Loucy (cell line): ENCODE data around the gene VILL.

Experiments used
- H2AFZ ChIP-seq: fragments of 200-600 bp; sonication (generic); 2 replicates; pipeline ENCODE4 v1.6.0; 2016; ENCODE audit warnings: antibody characterized with exemption, mild to moderate bottlenecking, low read length, moderate library complexity
- H3F3A ChIP-seq: fragments of 200-600 bp; 2 replicates; pipeline ENCODE4 v1.6.0; 2016; ENCODE audit warnings: antibody characterized with exemption, low read depth, mild to moderate bottlenecking
- H3K27me3 ChIP-seq: fragments of 200-600 bp; sonication (generic); 2 replicates; pipeline ENCODE4 v1.6.1; 2014; ENCODE audit warnings: low read length, mild to moderate bottlenecking; ENCODE audit not compliant: insufficient read depth, poor library complexity, severe bottlenecking
- H3K36me3 ChIP-seq: fragments of 200-600 bp; sonication (generic); 2 replicates; pipeline ENCODE4 v1.6.1; 2016; ENCODE audit warnings: low read length; ENCODE audit not compliant: insufficient read depth
- H3K4me1 ChIP-seq: fragments of 200-600 bp; sonication (generic); 2 replicates; pipeline ENCODE4 v1.5.1; 2014; ENCODE audit warnings: low read length, mild to moderate bottlenecking; ENCODE audit not compliant: insufficient read depth, poor library complexity, severe bottlenecking
- H3K4me2 ChIP-seq: fragments of 200-600 bp; sonication (generic); 2 replicates; pipeline ENCODE4 v1.6.0; 2014; ENCODE audit warnings: antibody characterized with exemption, low read length, low read depth, mild to moderate bottlenecking; ENCODE audit not compliant: poor library complexity, severe bottlenecking
- H3K4me3 ChIP-seq: fragments of 200-600 bp; sonication (generic); 2 replicates; pipeline ENCODE4 v1.5.1; 2014; ENCODE audit warnings: low read length, mild to moderate bottlenecking, mixed read lengths; ENCODE audit not compliant: poor library complexity, severe bottlenecking
- H3K79me2 ChIP-seq: fragments of 200-600 bp; sonication (generic); 2 replicates; pipeline ENCODE4 v1.6.1; 2014; ENCODE audit warnings: low read length; ENCODE audit not compliant: insufficient read depth
- H3K9ac ChIP-seq: fragments of 200-600 bp; sonication (generic); 2 replicates; pipeline ENCODE4 v1.6.0; 2014; ENCODE audit warnings: mild to moderate bottlenecking, low read depth, low read length, moderate library complexity; ENCODE audit not compliant: poor library complexity, severe bottlenecking
- H3K9me2 ChIP-seq: fragments of 200-600 bp; sonication (generic); replicated peaks from 2 replicates; pipeline ENCODE4 v1.6.1; 2016; ENCODE audit warnings: low read depth, low read length, mixed read lengths
- H3K9me3 ChIP-seq: fragments of 200-600 bp; sonication (generic); 2 replicates; pipeline ENCODE4 v1.6.1; 2014; ENCODE audit warnings: mild to moderate bottlenecking, antibody characterized with exemption, low read length, low read depth; ENCODE audit not compliant: insufficient read depth
- H4K20me1 ChIP-seq: fragments of 200-600 bp; sonication (generic); 2 replicates; pipeline ENCODE4 v1.6.0; 2014; ENCODE audit warnings: antibody characterized with exemption, low read length, mild to moderate bottlenecking; ENCODE audit not compliant: insufficient read depth, poor library complexity, severe bottlenecking
- EZH2phosphoT487 ChIP-seq: fragments of 200-600 bp; IDR thresholded peaks from 2 replicates; pipeline ENCODE4 v1.6.1; 2018; ENCODE audit warnings: antibody characterized with exemption, mild to moderate bottlenecking, moderate library complexity, borderline replicate concordance
- TF ChIP-seq, protein P1 (sequence below): fragments of 200-600 bp; sonication (generic); conservative IDR thresholded peaks from 2 replicates; pipeline ENCODE4 v1.5.1; 2014; ENCODE audit warnings: mild to moderate bottlenecking, antibody characterized with exemption, low read length

VILL gene

GRCh38 chr3:38019658-38020341 lies 29.2 kb downstream of the VILL start:
- Histone ChIP-seq H3K79me2 (no peaks in the 10 kb centered on the region), H3K4me3 (no peak overlapping the region), H2AFZ (no peak overlapping the region), H3K9ac (no peak overlapping the region), H3K4me2 (no peak overlapping the region), H3K27me3 (no peaks in the 10 kb centered on the region), H4K20me1 (no peaks in the 10 kb centered on the region), H3K9me3 (no peaks in the 10 kb centered on the region), H3K4me1 (peaks cover 7% of the 10 kb centered on the region), H3F3A (no peaks in the 10 kb centered on the region), H3K9me2 (no peaks in the 10 kb centered on the region), H3K36me3 (no peaks in the 10 kb centered on the region)
- no peak for TF ChIP-seq EZH2phosphoT487
- TF ChIP-seq, protein P1, sequence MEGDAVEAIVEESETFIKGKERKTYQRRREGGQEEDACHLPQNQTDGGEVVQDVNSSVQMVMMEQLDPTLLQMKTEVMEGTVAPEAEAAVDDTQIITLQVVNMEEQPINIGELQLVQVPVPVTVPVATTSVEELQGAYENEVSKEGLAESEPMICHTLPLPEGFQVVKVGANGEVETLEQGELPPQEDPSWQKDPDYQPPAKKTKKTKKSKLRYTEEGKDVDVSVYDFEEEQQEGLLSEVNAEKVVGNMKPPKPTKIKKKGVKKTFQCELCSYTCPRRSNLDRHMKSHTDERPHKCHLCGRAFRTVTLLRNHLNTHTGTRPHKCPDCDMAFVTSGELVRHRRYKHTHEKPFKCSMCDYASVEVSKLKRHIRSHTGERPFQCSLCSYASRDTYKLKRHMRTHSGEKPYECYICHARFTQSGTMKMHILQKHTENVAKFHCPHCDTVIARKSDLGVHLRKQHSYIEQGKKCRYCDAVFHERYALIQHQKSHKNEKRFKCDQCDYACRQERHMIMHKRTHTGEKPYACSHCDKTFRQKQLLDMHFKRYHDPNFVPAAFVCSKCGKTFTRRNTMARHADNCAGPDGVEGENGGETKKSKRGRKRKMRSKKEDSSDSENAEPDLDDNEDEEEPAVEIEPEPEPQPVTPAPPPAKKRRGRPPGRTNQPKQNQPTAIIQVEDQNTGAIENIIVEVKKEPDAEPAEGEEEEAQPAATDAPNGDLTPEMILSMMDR: no peak

DNA sequence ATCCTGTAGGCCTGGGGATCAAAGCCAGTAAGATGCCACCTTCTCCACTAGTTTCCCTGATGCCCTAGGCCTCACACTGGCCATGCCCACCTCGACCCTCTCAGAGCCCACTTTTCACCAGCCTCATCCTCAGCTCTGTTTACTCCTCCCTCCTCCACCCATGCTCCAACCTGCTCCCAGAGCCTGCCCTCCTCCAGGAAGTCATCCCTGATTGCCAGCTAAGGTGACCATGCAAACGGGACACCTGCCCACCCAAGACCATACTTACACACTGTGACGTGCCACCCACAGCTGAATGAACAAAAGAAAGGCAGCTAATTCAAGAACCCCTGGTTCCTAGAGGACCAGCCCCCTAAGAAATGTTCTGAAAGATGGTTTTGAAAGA lies 29.7 kb downstream of the VILL start:
- Histone ChIP-seq H3K4me2 (no peak overlapping the region), H3K4me1 (peaks cover 9% of the 10 kb centered on the region), H4K20me1 (no peaks in the 10 kb centered on the region), H3K9me3 (no peaks in the 10 kb centered on the region), H3K36me3 (no peaks in the 10 kb centered on the region), H3K9me2 (no peaks in the 10 kb centered on the region), H3K4me3 (no peak overlapping the region), H3K79me2 (no peaks in the 10 kb centered on the region), H3K9ac (no peak overlapping the region), H3K27me3 (no peaks in the 10 kb centered on the region), H3F3A (no peaks in the 10 kb centered on the region), H2AFZ (no peak overlapping the region)
- no peak for TF ChIP-seq EZH2phosphoT487
- TF ChIP-seq, protein P1: no peak

GRCh38 chr3:38021196-38021595 lies 30.6 kb downstream of the VILL start:
- peaks cover 16% of the 10 kb centered on the region for H3K4me1 ChIP-seq
- H3K36me3 ChIP-seq: no peaks in the 10 kb centered on the region
- H3F3A ChIP-seq: no peaks in the 10 kb centered on the region

More at GRCh38 chr3:38021196-38021595, 30.6 kb downstream of the VILL start:
- no peaks in the 10 kb centered on the region for H3K27me3 ChIP-seq
- no peaks in the 10 kb centered on the region for H4K20me1 ChIP-seq
- H2AFZ ChIP-seq: no peak overlapping the region
- no peak overlapping the region for H3K4me3 ChIP-seq
- TF ChIP-seq EZH2phosphoT487: no peak
- TF ChIP-seq, protein P1: no peak
- no peaks in the 10 kb centered on the region for H3K9me2 ChIP-seq
- no peak overlapping the region for H3K4me2 ChIP-seq
- H3K9ac ChIP-seq: no peak overlapping the region
- H3K9me3 ChIP-seq: no peaks in the 10 kb centered on the region
- no peaks in the 10 kb centered on the region for H3K79me2 ChIP-seq
